GM12872 (cell line): ENCODE results near the gene RPS4Y2.

Experiments
- TF ChIP-seq, protein P1 (sequence below): IDR thresholded peaks from 3 replicates; pipeline ENCODE4 v1.5.1; 2011; ENCODE audit warnings: low read depth, mild to moderate bottlenecking, low read length, moderate library complexity; ENCODE audit not compliant: insufficient read depth

RPS4Y2 gene

DNA sequence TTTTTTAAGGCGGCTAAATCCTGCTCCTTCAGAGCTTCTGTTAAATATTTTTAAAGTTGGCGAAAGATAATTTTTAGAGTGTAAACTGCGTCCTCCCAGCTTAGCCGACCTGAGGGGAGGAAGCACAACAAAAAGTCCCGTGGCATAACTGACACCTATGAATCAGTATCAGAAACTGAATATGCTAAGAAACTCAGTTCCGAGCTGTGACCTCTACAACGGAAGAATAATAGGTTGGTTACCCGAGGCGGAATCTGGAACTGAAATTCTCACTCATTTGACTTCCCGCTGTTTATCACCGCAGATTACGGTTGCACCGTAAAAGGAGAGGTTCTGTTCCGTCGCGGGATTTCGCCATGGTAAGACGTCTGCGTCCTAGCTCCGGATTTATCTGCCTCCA lies at the start of gene RPS4Y2:
Gene RPS4Y2, plus strand, starts transcription at position 301 of the 400 bp plus-strand sequence. Its CDS starts 56 bp downstream, at position 357.
- TF ChIP-seq, protein P1, sequence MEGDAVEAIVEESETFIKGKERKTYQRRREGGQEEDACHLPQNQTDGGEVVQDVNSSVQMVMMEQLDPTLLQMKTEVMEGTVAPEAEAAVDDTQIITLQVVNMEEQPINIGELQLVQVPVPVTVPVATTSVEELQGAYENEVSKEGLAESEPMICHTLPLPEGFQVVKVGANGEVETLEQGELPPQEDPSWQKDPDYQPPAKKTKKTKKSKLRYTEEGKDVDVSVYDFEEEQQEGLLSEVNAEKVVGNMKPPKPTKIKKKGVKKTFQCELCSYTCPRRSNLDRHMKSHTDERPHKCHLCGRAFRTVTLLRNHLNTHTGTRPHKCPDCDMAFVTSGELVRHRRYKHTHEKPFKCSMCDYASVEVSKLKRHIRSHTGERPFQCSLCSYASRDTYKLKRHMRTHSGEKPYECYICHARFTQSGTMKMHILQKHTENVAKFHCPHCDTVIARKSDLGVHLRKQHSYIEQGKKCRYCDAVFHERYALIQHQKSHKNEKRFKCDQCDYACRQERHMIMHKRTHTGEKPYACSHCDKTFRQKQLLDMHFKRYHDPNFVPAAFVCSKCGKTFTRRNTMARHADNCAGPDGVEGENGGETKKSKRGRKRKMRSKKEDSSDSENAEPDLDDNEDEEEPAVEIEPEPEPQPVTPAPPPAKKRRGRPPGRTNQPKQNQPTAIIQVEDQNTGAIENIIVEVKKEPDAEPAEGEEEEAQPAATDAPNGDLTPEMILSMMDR = no peak

DNA sequence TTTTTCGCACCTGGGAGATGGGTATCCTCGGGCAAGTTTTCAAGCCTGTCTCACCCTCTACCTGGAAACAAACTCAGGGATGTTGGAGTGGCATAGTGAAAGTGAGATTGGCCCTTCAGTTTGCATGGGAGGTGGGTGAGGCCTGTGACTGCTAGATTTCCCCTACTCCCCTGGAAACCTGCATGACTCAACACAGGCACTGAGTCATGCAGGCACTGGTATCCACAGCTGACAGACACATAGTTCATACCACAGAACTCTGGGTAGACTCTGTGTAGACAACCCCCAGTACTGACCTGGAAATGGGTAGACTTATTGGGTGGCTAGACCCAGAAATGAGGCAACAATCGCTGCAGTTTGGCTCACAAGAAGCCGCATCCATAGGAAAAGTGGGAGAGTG lies 41.5 kb upstream of the RPS4Y2 start:
- TF ChIP-seq, protein P1 = no peak

- TF ChIP-seq, protein P1 = no peak
Observed at GRCh38 chrY:20726184-20726907, 29.6 kb upstream of the RPS4Y2 start.

GRCh38 chrY:20735200-20735599 lies 20.7 kb upstream of the RPS4Y2 start:
- TF ChIP-seq, protein P1 = no peak

GRCh38 chrY:20739806-20740205 lies 16.1 kb upstream of the RPS4Y2 start:
- TF ChIP-seq, protein P1 = no peak

DNA sequence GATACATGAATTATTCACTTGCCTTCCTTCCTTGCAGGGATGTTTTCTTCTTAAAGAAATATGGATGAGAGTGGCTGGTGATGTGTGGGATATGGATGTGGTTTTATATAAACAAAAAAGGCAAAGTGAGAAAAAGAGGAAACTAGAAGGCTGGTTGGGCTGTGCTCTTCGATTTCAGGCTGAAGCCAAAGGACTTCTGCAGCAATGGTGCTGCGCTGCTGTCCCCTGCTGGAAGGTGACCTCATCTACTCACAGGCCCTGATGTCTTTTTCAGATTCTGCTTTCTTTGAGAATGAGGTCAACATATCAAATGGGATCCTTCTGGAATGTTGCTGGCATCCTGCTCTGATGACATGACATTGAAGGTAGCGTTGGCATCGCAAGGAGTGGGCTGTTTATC lies 15.3 kb upstream of the RPS4Y2 start:
- TF ChIP-seq, protein P1 = peak; percentile 74

- TF ChIP-seq, protein P1 = peak; percentile 25; the same call in 2 of the 3 replicates
Observed at GRCh38 chrY:20745060-20745459, 10.8 kb upstream of the RPS4Y2 start.
